PC-3 (cell line): ENCODE measurements around the gene CA10. TPM values are rescaled to one million over a fixed set of nuclear protein-coding genes. Genes with fewer than 3 reads are reported as not detected.

Experiments used
- ATAC-seq: fragments of 200-7000 bp; cut with Tn5 transposase; 2 replicates; pipeline ENCODE4 v1.9.1; 2020; ENCODE audit warnings: mild to moderate bottlenecking, moderate library complexity
- BruUV-seq: library from RNA; stranded (reverse); fragments of 400-500 nt; replicated peaks from 2 replicates; lab custom pipeline; 2021; lab: Mats Ljungman, UMichigan
- CTCF ChIA-PET: fragments of 300-600 bp; sonication (Branson Sonifier 250); formaldehyde crosslinking; loops from one replicate; lab custom pipeline; 2022; ENCODE audit warnings: antibody characterized with exemption; lab: Charles Lee
- POLR2A ChIA-PET: fragments of 300-600 bp; sonication (Branson Sonifier 250); formaldehyde crosslinking; loops from one replicate; lab custom pipeline; 2022; ENCODE audit warnings: antibody characterized with exemption; ENCODE audit not compliant: unreplicated experiment; lab: Charles Lee
- DNase-seq: peaks from one replicate; pipeline ENCODE4 v3.0.0-alpha.2; 2015
- H2AFZ ChIP-seq: fragments of 300-600 bp; sonication (generic); 2 replicates; pipeline ENCODE4 v1.6.0; 2016; ENCODE audit warnings: antibody characterized with exemption, low read length
- H3F3A ChIP-seq: fragments of 300-600 bp; sonication (generic); one replicate; pipeline ENCODE4 v1.6.0; 2017; ENCODE audit warnings: antibody characterized with exemption, low read length, control low read depth, mild to moderate bottlenecking; ENCODE audit not compliant: unreplicated experiment
- H3K27ac ChIP-seq: fragments of 300-600 bp; sonication (generic); 2 replicates; pipeline ENCODE4 v1.5.1; 2016; ENCODE audit warnings: mild to moderate bottlenecking, low read length
- H3K27me3 ChIP-seq: fragments of 300-600 bp; sonication (generic); 2 replicates; pipeline ENCODE4 v1.6.1; 2016; ENCODE audit warnings: low read length, mixed read lengths
- H3K36me3 ChIP-seq: fragments of 300-600 bp; sonication (generic); 2 replicates; pipeline ENCODE4 v1.6.1; 2016; ENCODE audit warnings: low read depth, mixed run types, low read length, mixed read lengths
- H3K4me1 ChIP-seq: fragments of 300-600 bp; sonication (generic); 2 replicates; pipeline ENCODE4 v1.5.1; 2016; ENCODE audit warnings: low read length; ENCODE audit not compliant: insufficient read depth
- H3K4me2 ChIP-seq: fragments of 300-600 bp; sonication (generic); 2 replicates; pipeline ENCODE4 v1.6.0; 2016; ENCODE audit warnings: low read length
- H3K4me3 ChIP-seq: fragments of 300-600 bp; sonication (generic); 2 replicates; pipeline ENCODE4 v1.5.1; 2016; ENCODE audit warnings: mild to moderate bottlenecking, low read length, mixed read lengths
- H3K79me2 ChIP-seq: fragments of 300-600 bp; sonication (generic); 2 replicates; pipeline ENCODE4 v1.6.1; 2017; ENCODE audit warnings: low read length, mixed read lengths
- H3K9ac ChIP-seq: fragments of 300-600 bp; sonication (generic); 2 replicates; pipeline ENCODE4 v1.6.0; 2016; ENCODE audit warnings: mild to moderate bottlenecking, low read length
- H3K9me2 ChIP-seq: fragments of 300-600 bp; sonication (generic); replicated peaks from 2 replicates; pipeline ENCODE4 v1.6.1; 2016; ENCODE audit warnings: mixed run types, low read length, mixed read lengths
- H3K9me3 ChIP-seq: fragments of 300-600 bp; sonication (generic); 2 replicates; pipeline ENCODE4 v1.6.1; 2016; ENCODE audit warnings: low read length, mixed read lengths
- H4K20me1 ChIP-seq: fragments of 300-600 bp; sonication (generic); 2 replicates; pipeline ENCODE4 v1.6.1; 2016; ENCODE audit warnings: low read length, mixed read lengths
- EZH2 ChIP-seq: fragments of 300-600 bp; sonication (generic); IDR thresholded peaks from one replicate; pipeline ENCODE4 v1.6.1; 2017; ENCODE audit warnings: antibody characterized with exemption, mild to moderate bottlenecking, low read length; ENCODE audit not compliant: unreplicated experiment
- EZH2phosphoT487 ChIP-seq: fragments of 300-600 bp; sonication (generic); IDR thresholded peaks from 2 replicates; pipeline ENCODE4 v1.6.1; 2018; ENCODE audit warnings: mild to moderate bottlenecking, antibody characterized with exemption, low read length, borderline replicate concordance
- intact Hi-C: fragments of 100-400 bp; cut with micrococcal nuclease; formaldehyde crosslinking; loops from 2 replicates; pipeline ENCODE4 v1.9.0; 2023
- total RNA-seq: library from RNA; depleted of rRNA; stranded (reverse); fragments of >200 nt; gene quantifications from 2 replicates; pipeline ENCODE4 v1.2.3, GENCODE V29; 2014
- TF ChIP-seq, protein P1 (sequence below): fragments of 300-600 bp; sonication (generic); conservative IDR thresholded peaks from 2 replicates; pipeline ENCODE4 v1.5.1; 2017; ENCODE audit warnings: antibody characterized with exemption, low read depth, mild to moderate bottlenecking, low read length

The CA10 gene
- total RNA-seq, 1 experiment from 2014 or later = not detected

DNA sequence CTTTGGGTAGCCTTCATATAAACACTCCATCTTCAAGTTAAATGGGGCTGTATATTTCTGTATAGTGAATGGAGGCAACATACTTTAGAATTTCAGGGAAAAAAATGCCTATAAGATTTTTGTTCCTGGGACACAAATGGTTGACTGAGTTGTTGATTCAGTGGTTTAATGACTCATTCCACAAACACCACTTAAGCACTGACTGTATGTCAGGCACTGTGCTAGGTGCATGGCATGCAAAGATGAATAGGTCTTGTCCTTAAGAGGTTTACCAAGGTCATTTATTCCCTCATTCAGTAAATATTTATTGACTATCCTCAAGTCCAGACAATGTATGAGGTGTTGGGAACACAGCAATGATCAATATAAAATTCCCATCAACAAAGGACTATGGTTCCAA, 417.1 kb downstream of the CA10 start:
- Histone ChIP-seq H3K9ac (no peak overlapping the region), H3K4me2 (no peak overlapping the region), H3K79me2 (no peaks in the 10 kb centered on the region), H3F3A (no peaks in the 10 kb centered on the region), H3K4me1 (peaks cover 13% of the 10 kb centered on the region; the same call in 1 of the 2 replicates), H3K27me3 (no peaks in the 10 kb centered on the region), H3K27ac (no peak overlapping the region), H3K9me3 (no peaks in the 10 kb centered on the region), H2AFZ (no peak overlapping the region), H3K4me3 (no peak overlapping the region), H4K20me1 (no peaks in the 10 kb centered on the region), H3K9me2 (no peaks in the 10 kb centered on the region), H3K36me3 (no peaks in the 10 kb centered on the region)
- 0 out of 2 replicates have a peak, but pooled peaks have one; percentile 39 for TF ChIP-seq EZH2phosphoT487
- no peak for TF ChIP-seq EZH2
- TF ChIP-seq, protein P1, sequence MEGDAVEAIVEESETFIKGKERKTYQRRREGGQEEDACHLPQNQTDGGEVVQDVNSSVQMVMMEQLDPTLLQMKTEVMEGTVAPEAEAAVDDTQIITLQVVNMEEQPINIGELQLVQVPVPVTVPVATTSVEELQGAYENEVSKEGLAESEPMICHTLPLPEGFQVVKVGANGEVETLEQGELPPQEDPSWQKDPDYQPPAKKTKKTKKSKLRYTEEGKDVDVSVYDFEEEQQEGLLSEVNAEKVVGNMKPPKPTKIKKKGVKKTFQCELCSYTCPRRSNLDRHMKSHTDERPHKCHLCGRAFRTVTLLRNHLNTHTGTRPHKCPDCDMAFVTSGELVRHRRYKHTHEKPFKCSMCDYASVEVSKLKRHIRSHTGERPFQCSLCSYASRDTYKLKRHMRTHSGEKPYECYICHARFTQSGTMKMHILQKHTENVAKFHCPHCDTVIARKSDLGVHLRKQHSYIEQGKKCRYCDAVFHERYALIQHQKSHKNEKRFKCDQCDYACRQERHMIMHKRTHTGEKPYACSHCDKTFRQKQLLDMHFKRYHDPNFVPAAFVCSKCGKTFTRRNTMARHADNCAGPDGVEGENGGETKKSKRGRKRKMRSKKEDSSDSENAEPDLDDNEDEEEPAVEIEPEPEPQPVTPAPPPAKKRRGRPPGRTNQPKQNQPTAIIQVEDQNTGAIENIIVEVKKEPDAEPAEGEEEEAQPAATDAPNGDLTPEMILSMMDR = no peak
- ChIA-PET CTCF (no interaction called here), POLR2A (no interaction called here)
- no peak for ATAC-seq
- intact Hi-C loops = no loop called here
- BruUV-seq = no TSS peak
- DNase-seq = peak; percentile 63

DNA sequence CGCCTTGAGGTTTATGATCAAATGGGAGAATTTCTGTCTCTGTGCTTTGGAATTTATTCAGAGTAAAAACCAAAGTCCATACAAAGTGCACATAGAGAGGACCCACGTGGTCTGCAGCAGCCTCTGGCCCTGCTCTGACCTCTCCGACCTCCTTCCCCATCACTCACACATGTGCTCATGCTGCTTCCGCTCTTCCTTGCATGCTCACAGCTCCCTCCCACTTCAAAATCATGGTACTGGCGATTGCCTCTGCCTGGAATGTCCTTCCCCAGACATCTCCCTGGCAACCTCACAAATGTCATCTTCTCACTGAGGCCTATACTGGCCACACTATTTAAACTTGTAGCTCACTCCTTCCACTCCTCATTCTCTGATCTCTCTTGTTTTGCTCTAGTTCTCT, 418.0 kb downstream of the CA10 start:
- Histone ChIP-seq H4K20me1 (no peaks in the 10 kb centered on the region), H3K4me2 (no peak overlapping the region), H3K9me3 (no peaks in the 10 kb centered on the region), H3K36me3 (no peaks in the 10 kb centered on the region), H3K4me3 (no peak overlapping the region), H3K79me2 (no peaks in the 10 kb centered on the region), H3F3A (no peaks in the 10 kb centered on the region), H3K27ac (no peak overlapping the region), H3K27me3 (no peaks in the 10 kb centered on the region), H3K9me2 (no peaks in the 10 kb centered on the region), H3K4me1 (peaks cover 8% of the 10 kb centered on the region; the same call in 1 of the 2 replicates), H2AFZ (no peak overlapping the region), H3K9ac (no peak overlapping the region)
- no TSS peak for BruUV-seq
- no peak for ATAC-seq
- CTCF ChIA-PET = no interaction called here
- intact Hi-C loops = no loop called here
- POLR2A ChIA-PET = no interaction called here
- DNase-seq = no peak
- TF ChIP-seq, protein P1 = no peak
- TF ChIP-seq EZH2 (no peak), EZH2phosphoT487 (no peak)

DNA sequence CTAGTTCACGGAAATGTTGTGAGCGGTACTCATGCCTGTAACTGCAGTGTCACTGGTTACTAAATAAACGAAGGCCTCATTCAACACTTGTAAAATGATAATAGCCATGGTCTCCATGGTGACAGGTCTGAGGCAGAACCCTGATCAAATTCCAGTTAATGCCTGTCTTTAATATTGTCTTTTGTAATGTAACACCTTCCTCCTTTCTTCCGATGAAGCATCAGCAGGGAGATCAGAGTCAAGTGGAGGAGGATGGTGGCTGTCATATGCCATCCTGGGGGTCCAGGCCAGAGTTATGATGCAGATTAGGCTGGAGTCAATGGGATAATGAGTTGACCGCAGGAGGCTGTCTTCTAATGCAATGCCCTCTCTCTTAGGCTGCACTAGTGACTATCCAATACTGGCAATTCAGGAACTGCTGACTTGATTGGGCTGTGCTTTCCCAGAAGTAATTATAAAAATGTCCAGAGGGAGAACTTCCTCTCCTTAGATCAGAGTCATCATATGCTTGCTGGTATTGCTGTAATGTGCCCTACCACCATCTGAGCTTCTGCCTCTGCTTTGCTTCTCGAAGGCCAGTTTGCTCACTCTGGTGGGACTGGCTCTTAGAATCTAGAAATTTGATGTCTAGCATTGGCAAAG, 419.1 kb downstream of the CA10 start:
- ATAC-seq (no peak), DNase-seq (peak; percentile 28)
- no TSS peak for BruUV-seq
- H3K27ac ChIP-seq = no peak overlapping the region
- TF ChIP-seq EZH2 (no peak), EZH2phosphoT487 (no peak)
- TF ChIP-seq, protein P1 = no peak
- H3F3A ChIP-seq = no peaks in the 10 kb centered on the region
- CTCF ChIA-PET = no interaction called here
- POLR2A ChIA-PET = no interaction called here
- no peak overlapping the region for H2AFZ ChIP-seq
- no peaks in the 10 kb centered on the region for H4K20me1 ChIP-seq
- H3K9me3 ChIP-seq = no peaks in the 10 kb centered on the region
- H3K9ac ChIP-seq = no peak overlapping the region
- peaks cover 5% of the 10 kb centered on the region; the same call in 1 of the 2 replicates for H3K4me1 ChIP-seq
- intact Hi-C loops = no loop called here
- H3K4me2 ChIP-seq = no peak overlapping the region
- no peaks in the 10 kb centered on the region for H3K36me3 ChIP-seq
- no peaks in the 10 kb centered on the region for H3K9me2 ChIP-seq
- H3K4me3 ChIP-seq = no peak overlapping the region
- H3K79me2 ChIP-seq = no peaks in the 10 kb centered on the region
- H3K27me3 ChIP-seq = no peaks in the 10 kb centered on the region
